Left ventricle myocardium inferior (tissue), 1 donor: ENCODE data around the gene EXOC7. TPM values are rescaled to one million over a fixed set of nuclear protein-coding genes. Genes with fewer than 3 reads are reported as not detected.

Source experiments
- DNase-seq: peaks from one replicate; pipeline ENCODE4 v3.0.0-alpha.2; 2020
- H3K27ac ChIP-seq: fragments of 200-600 bp; replicated peaks from 2 replicates; pipeline ENCODE4 v1.8.0; 2021
- H3K27me3 ChIP-seq: fragments of 200-600 bp; 2 replicates; pipeline ENCODE4 v1.8.0; 2021; ENCODE audit warnings: low read depth
- H3K36me3 ChIP-seq: fragments of 200-600 bp; 2 replicates; pipeline ENCODE4 v1.8.0; 2021
- H3K4me1 ChIP-seq: fragments of 200-600 bp; 2 replicates; pipeline ENCODE4 v1.8.0; 2021
- H3K4me3 ChIP-seq: fragments of 200-600 bp; 2 replicates; pipeline ENCODE4 v1.8.0; 2021; ENCODE audit warnings: mild to moderate bottlenecking, moderate library complexity
- H3K9me3 ChIP-seq: fragments of 200-600 bp; replicated peaks from 2 replicates; pipeline ENCODE4 v1.8.0; 2021
- intact Hi-C: fragments of 100-400 bp; cut with micrococcal nuclease; formaldehyde crosslinking; loops from one replicate; pipeline ENCODE4 v1.11.0; 2022
- total RNA-seq: library from RNA; stranded (reverse); fragmentation: NEBNext Ultra II Directional; extraction: Animal tissue kit (Norgen Biotek cat#: 25700); gene quantifications from one replicate; pipeline ENCODE4 v1.2.1, GENCODE V29; 2021
- TF ChIP-seq, protein P1 (sequence below): fragments of 200-600 bp; IDR thresholded peaks from 2 replicates; pipeline ENCODE4 v1.8.0; 2021; ENCODE audit warnings: antibody characterized with exemption, mild to moderate bottlenecking, borderline replicate concordance
- donor health status: DM: no; HTN: yes; CAD: no; lungs with severe emphysema.

The EXOC7 gene
- total RNA-seq, 1 donor from 2014 or later: 81.1 TPM

DNA sequence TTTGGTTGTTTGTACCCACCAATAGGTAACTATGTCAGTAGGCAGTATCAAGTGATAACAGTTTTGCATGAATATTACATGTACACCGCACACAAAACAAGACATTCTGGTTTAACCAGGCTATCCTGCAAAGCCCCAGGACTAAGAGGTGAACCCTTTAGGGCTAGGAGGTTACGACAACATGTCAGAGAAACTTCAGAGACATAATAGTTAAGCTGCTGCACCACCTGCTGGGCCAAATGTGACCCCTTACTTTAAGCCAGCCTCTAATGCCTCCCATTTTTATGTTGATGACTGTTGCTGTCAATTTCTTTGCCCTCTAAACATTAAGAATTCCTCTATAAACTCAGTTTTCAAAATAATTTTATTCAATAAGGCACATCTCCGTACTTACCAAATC lies 46.7 kb downstream of the EXOC7 start:
- no peaks in the 10 kb centered on the region for H3K9me3 ChIP-seq
- H3K27ac ChIP-seq: no peak overlapping the region
- TF ChIP-seq, protein P1, sequence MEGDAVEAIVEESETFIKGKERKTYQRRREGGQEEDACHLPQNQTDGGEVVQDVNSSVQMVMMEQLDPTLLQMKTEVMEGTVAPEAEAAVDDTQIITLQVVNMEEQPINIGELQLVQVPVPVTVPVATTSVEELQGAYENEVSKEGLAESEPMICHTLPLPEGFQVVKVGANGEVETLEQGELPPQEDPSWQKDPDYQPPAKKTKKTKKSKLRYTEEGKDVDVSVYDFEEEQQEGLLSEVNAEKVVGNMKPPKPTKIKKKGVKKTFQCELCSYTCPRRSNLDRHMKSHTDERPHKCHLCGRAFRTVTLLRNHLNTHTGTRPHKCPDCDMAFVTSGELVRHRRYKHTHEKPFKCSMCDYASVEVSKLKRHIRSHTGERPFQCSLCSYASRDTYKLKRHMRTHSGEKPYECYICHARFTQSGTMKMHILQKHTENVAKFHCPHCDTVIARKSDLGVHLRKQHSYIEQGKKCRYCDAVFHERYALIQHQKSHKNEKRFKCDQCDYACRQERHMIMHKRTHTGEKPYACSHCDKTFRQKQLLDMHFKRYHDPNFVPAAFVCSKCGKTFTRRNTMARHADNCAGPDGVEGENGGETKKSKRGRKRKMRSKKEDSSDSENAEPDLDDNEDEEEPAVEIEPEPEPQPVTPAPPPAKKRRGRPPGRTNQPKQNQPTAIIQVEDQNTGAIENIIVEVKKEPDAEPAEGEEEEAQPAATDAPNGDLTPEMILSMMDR: no peak
- no peaks in the 10 kb centered on the region for H3K27me3 ChIP-seq
- H3K36me3 ChIP-seq: peaks cover 98% of the 10 kb centered on the region
- no peaks in the 10 kb centered on the region for H3K4me1 ChIP-seq
- DNase-seq: no peak
- intact Hi-C loops: no loop called here
- no peak overlapping the region for H3K4me3 ChIP-seq

DNA sequence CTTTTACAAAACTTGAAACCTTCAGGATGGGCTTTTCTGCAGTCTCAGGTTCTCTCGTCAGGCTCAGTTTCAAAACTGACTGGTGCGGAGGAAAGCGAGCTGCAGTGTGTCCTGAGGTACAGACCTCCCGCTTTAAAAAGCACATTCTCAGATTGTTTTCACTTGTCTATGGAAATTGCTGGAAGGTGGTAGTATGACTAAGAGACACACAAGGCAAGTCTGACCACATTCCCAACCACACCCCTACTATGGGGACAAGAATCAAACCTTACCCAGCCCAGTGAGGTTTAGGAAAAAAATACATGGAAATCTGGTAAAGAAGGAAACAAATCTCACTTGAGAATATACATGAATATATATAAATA lies 49.5 kb downstream of the EXOC7 start:
- intact Hi-C loops: no loop called here
- Histone ChIP-seq H3K9me3 (no peaks in the 10 kb centered on the region), H3K36me3 (peaks cover 98% of the 10 kb centered on the region), H3K27ac (no peak overlapping the region), H3K4me3 (no peak overlapping the region), H3K4me1 (peaks cover 7% of the 10 kb centered on the region), H3K27me3 (no peaks in the 10 kb centered on the region)
- TF ChIP-seq, protein P1: no peak
- DNase-seq: no peak

- TF ChIP-seq, protein P1: no peak
- Histone ChIP-seq H3K4me1 (peaks cover 7% of the 10 kb centered on the region), H3K36me3 (peaks cover 98% of the 10 kb centered on the region), H3K9me3 (no peaks in the 10 kb centered on the region), H3K4me3 (no peak overlapping the region), H3K27me3 (no peaks in the 10 kb centered on the region), H3K27ac (no peak overlapping the region)
- DNase-seq: no peak
- intact Hi-C loops: no loop called here
These were observed 50.1 kb downstream of the EXOC7 start for GRCh38 chr17:76053246-76054111.

DNA sequence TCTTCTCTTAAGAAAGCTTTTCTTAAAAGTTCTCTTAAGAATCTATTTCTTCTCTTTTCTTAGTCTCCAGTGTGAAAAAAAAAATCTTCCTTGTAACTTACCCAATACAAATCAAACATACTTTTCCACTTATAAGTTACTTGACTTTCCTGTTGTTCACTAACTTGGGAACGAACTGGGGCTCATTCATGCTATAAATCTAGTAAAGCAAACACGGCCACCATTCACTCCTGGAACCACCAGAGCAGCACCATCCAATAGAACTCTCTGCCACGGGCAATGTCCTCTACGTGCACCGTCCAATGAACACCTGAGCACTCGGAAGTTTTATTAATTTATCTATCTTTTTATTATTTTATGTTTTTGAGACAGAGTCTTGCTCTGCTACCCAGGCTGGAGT lies 52.0 kb downstream of the EXOC7 start:
- intact Hi-C loops: no loop called here
- no peaks in the 10 kb centered on the region for H3K9me3 ChIP-seq
- DNase-seq: no peak
- no peak overlapping the region for H3K4me3 ChIP-seq
- H3K36me3 ChIP-seq: peaks cover 98% of the 10 kb centered on the region
- TF ChIP-seq, protein P1: no peak
- H3K4me1 ChIP-seq: peaks cover 7% of the 10 kb centered on the region
- H3K27me3 ChIP-seq: no peaks in the 10 kb centered on the region
- H3K27ac ChIP-seq: no peak overlapping the region

GRCh38 chr17:76050538-76051467 lies 52.8 kb downstream of the EXOC7 start:
- DNase-seq: no peak
- H3K36me3 ChIP-seq: peaks cover 98% of the 10 kb centered on the region
- H3K4me1 ChIP-seq: peaks cover 7% of the 10 kb centered on the region
- no peaks in the 10 kb centered on the region for H3K27me3 ChIP-seq
- no peak overlapping the region for H3K4me3 ChIP-seq
- TF ChIP-seq, protein P1: no peak
- H3K9me3 ChIP-seq: no peaks in the 10 kb centered on the region
- H3K27ac ChIP-seq: no peak overlapping the region
- intact Hi-C loops: no loop called here
